ENCODE measurements around the gene CNOT3.

DNA sequence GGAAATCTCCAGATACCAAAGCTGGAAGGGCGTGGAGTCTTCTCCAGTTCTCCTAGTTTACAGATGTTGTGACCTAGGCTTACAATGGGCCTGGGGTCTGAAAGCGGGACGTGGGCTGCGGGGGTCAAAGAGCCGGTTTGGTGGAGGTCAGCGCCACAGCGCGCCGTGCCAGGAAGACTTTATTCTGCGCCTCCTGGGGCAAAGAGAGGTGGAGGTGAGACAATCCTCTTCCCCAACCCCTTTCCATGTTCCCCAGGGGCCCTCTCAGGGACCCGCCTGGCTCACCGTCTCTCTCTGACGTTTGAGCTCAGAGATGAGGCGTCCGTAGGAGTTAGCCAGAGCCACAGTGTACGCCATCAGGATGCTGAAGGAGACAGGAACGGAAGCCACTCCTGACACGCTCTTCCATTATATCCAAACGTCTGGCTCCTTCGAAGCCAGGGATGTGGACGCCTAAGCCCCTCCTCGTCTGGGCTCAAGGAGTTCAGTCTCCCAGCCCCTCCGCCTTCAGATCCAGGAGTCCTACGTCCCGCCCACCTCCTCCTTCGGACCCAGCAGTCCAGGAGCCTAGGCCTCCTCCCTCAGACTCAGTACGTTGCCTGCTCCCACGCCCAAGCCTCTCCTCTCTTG, 22.7 kb downstream of the CNOT3 start:
- TF ChIP-seq TAF1 (IDR thresholded peaks at IDR 0.05; ENCODE audit: borderline replicate concordance, low read depth, low read length) (no peak), POLR2AphosphoS5 (IDR thresholded peaks at IDR 0.05; ENCODE audit: low read depth, low read length) (no peak), POLR2A (IDR thresholded peaks at IDR 0.05; ENCODE audit: low read depth, low read length) (no peak)
